ENCODE data around the gene FHOD1.

FHOD1 gene

GRCh38 chr16:67281536-67282446 is 34.5 kb upstream of the FHOD1 start:
- CTCF ChIA-PET: interaction anchor here (1.0 to 3.1 kb wide), 12 partner anchors 8 to 135 kb away, joined by 3 to 11 read pairs (median 4); no protein-coding TSS in a partner anchor
- no peak for DNase-seq (ENCODE audit: extremely low spot score)
- POLR2A ChIA-PET: no interaction called here
- TF ChIP-seq CTCF (IDR thresholded peaks at IDR 0.05; ENCODE audit: control extremely low read depth, extremely low read depth, low read depth, missing control alignments): no peak

DNA sequence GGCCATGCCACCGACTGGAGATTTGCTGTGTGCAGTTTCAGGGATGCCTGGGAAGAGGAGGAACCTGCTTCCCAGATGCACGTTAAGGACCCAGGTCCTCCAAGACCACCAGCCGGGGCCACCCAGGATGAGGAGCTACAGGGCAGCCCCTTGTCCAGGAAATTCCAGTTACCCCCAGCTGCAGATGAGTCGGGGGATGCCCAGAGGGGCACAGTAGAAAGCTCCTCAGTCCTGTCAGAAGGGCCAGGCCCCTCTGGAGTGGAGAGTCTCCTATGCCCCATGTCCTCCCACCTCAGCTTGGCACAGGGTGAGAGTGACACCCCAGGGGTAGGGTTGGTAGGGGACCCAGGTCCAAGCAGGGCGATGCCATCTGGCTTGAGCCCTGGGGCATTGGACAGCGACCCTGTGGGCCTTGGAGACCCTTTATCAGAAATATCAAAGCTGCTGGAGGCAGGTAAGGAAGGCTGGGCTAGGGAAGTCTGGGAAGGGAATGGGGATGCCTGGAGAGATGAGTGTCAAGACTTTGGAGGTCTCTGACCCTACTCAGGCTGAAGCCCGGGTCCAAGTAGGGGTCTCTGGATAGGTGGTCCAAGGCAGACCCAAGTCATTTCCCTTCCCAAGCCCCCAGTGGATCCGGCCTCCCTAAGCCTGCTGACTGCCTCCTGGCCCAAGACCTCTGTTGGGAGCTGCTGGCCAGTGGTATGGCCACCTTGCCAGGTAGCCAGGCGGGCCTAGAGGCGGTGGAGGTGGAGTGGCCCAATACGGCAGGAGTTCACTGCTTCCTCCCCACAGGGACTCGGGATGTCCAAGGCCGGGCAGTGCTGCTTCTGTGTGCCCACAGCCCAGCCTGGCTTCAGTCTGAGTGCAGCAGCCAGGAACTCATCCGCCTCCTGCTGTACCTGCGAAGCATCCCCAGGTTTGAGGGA is 33.1 kb upstream of the FHOD1 start:
- POLR2A ChIA-PET: interaction anchor here (0.6 kb wide), 1 partner anchor 915 kb away, joined by 3 read pairs; no protein-coding TSS in a partner anchor
- no peak for DNase-seq (ENCODE audit: extremely low spot score)
- TF ChIP-seq CTCF (IDR thresholded peaks at IDR 0.05; ENCODE audit: control extremely low read depth, extremely low read depth, low read depth, missing control alignments): no peak
- CTCF ChIA-PET: interaction anchor here (0.7 to 3.1 kb wide), 13 partner anchors 9 to 171 kb away, joined by 3 to 11 read pairs (median 4); no protein-coding TSS in a partner anchor

- ChIA-PET POLR2A (no interaction called here), CTCF (interaction anchor here (0.7 to 3.1 kb wide), 20 partner anchors 7 to 174 kb away, joined by 3 to 11 read pairs (median 4); no protein-coding TSS in a partner anchor)
- TF ChIP-seq CTCF (IDR thresholded peaks at IDR 0.05; ENCODE audit: control extremely low read depth, extremely low read depth, low read depth, missing control alignments): peak; percentile 89
- DNase-seq (ENCODE audit: extremely low spot score): peak; percentile 96
Observed at GRCh38 chr16:67279296-67280089, 32.2 kb upstream of the FHOD1 start, which contains the start of gene PLEKHG4. Gene PLEKHG4 (plus strand): TSS chr16:67279532. CDS start chr16:67280045, 513 bp downstream.

- ChIA-PET CTCF (interaction anchor here (0.7 to 2.5 kb wide), 19 partner anchors 8 to 203 kb away, joined by 3 to 16 read pairs (median 4); partner anchors contain the start of genes ATP6V0D1 and TPPP3), POLR2A (no interaction called here)
- TF ChIP-seq CTCF (IDR thresholded peaks at IDR 0.05; ENCODE audit: control extremely low read depth, extremely low read depth, low read depth, missing control alignments): peak; percentile 42
- DNase-seq (ENCODE audit: extremely low spot score): peak; percentile 78
Observed at GRCh38 chr16:67278773-67279295, 31.6 kb upstream of the FHOD1 start.

GRCh38 chr16:67277999-67278772 is 30.9 kb upstream of the FHOD1 start:
- ChIA-PET POLR2A (no interaction called here), CTCF (interaction anchor here (0.7 to 2.5 kb wide), 20 partner anchors 8 to 203 kb away, joined by 3 to 16 read pairs (median 4); partner anchors contain the start of genes ATP6V0D1 and TPPP3)
- no peak for DNase-seq (ENCODE audit: extremely low spot score)
- no peak for TF ChIP-seq CTCF (IDR thresholded peaks at IDR 0.05; ENCODE audit: control extremely low read depth, extremely low read depth, low read depth, missing control alignments)
